GM21529 (cell line): ENCODE results near the gene FER1L5.
"Not testable (repeated sequence)": the region's sequence is repeated elsewhere in the genome, so short reads cannot be mapped to it uniquely, and the experiment has no call there.

ENCODE experiments used
- ATAC-seq: cut with Tn5 transposase; IDR thresholded peaks from one replicate; pipeline ENCODE4 v1.9.1; 2021; ENCODE audit not compliant: unreplicated experiment

The FER1L5 gene

DNA sequence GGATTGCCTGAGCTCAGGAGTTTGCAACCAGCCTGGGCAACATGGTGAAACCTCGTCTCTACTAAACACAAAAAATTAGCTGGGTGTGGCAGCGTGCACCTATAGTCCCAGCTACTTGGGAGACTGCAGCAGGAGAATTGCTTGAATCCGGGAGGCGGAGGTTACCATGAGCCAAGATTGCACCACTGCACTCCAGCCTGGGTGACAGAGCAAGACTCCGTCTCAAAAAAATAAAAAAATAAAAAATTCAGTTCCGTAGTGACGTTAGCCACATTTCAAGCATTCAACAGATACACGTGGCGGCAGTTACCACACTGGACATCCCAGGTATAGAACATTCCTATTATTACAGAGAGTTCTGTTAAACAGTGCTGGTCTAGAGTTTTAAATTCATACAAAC, 8.9 kb upstream of the FER1L5 start:
- no peak for ATAC-seq

DNA sequence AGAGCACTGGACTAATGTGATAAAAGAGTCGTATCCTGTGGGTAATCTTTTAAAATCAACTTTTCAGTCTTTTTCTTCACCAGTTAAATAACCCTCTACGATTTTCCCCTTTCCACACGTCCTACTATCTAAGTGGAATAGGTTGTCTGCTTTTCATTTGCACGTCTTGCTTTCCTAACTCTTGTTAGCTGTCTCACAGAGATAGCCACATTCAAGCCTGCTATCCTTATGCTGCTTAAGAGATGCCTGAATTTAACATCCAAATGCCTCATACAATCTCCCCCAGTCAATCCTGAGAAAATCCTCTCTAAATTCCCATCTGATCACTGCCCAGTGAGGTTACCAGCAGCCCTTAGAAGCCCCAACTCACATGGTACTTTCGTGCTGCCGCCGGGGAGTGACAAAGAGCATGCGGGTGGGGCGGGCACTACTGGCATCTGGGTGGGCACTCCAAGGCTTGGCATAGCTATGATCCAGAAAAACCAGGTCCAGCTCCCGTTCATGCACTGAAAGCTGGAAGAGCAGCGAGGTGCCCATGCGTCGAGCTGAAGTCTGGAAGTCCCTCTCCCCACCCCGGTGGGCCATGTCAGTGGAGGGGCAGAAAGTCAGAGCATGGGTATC, 5.9 kb upstream of the FER1L5 start:
- ATAC-seq = no peak

GRCh38 chr2:96637385-96638143, 5.0 kb upstream of the FER1L5 start:
- ATAC-seq = peak; percentile 72

GRCh38 chr2:96638144-96639121, 4.1 kb upstream of the FER1L5 start, which contains the start of gene KANSL3:
Gene KANSL3, minus strand, starts transcription at chr2:96638312. Its CDS starts 1,177 bp downstream, at chr2:96637135.
- peak; percentile 73 for ATAC-seq

GRCh38 chr2:96647681-96648080, 5.1 kb downstream of the FER1L5 start:
- ATAC-seq = no peak

GRCh38 chr2:96648306-96648930, 5.9 kb downstream of the FER1L5 start:
- no peak for ATAC-seq

GRCh38 chr2:96649342-96649741, 6.8 kb downstream of the FER1L5 start:
- no peak for ATAC-seq

GRCh38 chr2:96651793-96652192, 9.2 kb downstream of the FER1L5 start:
- ATAC-seq = no peak

DNA sequence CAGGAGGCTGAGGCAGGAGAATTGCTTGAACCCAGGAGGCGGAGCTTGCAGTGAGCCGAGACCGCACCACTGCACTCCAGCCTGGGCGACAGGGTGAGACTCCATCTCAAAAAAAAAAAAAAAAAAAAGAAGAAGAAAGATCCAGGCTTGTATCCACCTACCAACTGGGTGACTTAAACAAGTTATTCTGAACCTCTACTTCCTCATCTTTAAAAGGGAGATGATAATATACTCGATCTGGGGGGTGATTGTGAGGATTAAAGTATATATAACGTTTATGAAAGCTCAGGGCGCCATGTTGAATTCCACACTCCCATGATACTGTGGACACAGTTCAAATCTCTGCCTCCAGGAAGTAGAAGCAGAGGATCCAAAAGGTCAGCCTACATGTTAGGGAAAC, 12.2 kb downstream of the FER1L5 start:
- not testable (repeated sequence) for ATAC-seq

DNA sequence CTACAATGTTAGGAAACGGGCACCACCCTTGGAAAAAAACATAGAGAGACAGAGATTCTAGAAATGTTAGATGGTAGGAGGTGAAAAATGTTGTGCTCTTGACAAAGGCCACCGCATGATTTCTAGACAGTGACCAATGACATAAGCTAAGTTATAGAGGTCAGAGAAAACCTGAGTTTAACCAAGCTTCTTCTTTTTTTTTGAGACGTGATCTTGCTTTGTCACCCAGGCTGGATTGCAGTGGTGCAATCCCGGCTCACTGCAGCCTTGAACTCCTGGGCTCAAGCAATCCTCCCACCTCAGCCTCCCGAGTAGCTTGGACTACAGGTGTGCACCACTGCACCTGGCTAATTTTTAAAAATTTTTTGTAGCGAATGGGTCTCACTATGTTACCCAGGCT, 13.0 kb downstream of the FER1L5 start:
- no peak for ATAC-seq

- ATAC-seq = no peak
Observed at GRCh38 chr2:96656540-96656939, 14.0 kb downstream of the FER1L5 start.

DNA sequence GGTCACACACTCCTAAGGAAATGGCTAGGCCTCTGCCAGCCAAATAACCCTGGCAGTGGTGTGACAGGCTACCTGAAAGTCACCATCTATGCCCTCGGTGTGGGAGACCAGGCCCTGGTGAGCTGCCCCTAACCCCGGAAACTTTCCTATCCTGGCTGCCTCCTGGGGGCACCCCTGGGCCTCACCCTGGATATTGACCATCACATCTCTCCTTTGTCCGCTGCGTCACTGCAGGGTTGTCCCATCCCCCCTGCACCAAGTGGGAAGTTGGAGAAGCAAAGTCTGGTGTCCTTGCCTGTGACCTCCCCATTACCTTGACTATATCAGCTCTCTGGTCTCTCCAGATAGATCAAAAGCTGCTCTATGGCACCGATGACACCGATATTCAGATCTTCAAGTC, 18.8 kb downstream of the FER1L5 start:
- ATAC-seq = no peak

- ATAC-seq = no peak
Observed at GRCh38 chr2:96662360-96662759, 19.8 kb downstream of the FER1L5 start.

DNA sequence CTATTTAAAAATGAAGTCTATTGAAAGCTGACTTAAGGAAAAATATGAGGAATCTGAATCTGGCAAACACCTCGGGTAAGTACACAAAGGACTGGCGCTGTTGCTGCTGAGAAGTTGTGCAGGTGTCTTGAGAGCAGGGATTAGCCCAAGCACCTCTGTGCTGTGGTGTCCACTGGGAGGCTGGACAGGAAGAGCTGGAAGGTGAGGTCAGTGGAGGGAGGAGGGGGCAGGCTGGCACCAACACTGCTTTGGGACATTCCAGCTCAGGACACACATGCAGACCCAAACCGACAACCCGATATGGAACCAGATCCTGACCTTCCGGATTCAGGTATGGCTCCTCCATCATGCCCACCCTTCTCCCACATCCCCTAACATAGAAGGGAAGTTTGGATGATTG, 20.6 kb downstream of the FER1L5 start:
- ATAC-seq = no peak

DNA sequence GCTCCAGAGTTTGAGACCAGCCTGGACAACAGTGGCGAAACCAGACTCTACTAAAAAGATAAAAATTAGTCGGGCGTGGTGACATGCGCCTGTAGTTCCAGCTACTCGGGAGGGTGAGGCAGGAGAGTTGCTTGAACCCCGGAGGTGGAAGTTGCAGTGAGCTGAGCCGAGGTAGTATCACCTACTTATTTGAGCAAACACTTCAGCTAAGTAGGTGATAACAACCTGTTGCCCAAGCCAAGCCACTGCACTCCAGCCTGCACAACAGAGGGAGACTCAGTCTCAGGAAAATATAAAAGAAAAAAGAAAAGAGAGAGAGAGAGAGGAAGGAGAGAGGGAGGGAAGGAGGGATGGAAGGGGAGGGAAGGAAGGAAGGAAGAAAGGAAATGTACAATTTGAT, 21.3 kb downstream of the FER1L5 start:
- no peak for ATAC-seq

DNA sequence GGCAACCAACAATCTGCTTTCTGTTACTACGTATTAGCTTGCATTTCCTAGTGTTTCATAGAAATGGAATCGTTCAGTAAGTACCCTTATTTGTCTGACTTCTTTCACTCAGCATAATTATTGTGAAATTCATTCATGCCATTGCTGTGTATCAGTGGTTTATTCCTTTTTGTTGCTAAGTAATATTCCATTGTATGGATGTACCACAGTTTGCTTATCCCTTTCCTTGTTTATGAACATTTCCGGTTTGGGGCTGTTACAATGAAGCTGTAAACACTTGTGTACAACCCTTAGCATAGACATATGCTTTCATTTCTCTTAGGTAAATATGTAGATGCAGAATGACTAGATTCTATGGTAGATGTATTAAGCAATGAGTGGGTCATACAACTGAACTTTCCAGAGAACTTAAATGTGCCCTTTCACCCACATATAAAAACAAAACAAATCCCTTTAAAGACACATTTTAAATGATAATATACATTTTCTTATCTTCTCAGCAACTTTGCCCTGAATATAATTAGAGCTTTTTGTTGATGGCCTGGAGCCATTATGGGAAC, 21.9 kb downstream of the FER1L5 start:
- no peak for ATAC-seq

GRCh38 chr2:96665083-96665569, 22.6 kb downstream of the FER1L5 start:
- ATAC-seq = no peak

- not testable (repeated sequence) for ATAC-seq
Observed at GRCh38 chr2:96665717-96666116, 23.2 kb downstream of the FER1L5 start.

DNA sequence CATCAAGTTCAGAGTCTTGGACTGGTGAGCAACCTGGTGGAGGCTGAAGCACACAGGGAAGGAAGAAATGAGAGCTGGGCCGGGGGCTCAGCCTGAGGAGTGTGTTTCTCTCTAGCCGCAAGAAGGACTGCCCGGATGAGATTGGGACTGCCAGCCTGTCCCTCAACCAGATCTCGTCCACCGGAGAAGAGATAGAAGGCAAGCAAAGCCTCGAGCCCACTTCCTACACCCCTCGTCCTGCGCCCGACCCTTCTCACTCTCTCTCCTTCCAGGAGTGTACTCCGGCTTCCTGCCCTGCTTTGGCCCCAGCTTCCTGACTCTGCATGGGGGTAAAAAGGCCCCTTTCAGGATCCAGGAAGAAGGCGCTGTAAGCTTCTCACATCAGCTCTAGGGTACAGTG, 26.2 kb downstream of the FER1L5 start:
- ATAC-seq = no peak

DNA sequence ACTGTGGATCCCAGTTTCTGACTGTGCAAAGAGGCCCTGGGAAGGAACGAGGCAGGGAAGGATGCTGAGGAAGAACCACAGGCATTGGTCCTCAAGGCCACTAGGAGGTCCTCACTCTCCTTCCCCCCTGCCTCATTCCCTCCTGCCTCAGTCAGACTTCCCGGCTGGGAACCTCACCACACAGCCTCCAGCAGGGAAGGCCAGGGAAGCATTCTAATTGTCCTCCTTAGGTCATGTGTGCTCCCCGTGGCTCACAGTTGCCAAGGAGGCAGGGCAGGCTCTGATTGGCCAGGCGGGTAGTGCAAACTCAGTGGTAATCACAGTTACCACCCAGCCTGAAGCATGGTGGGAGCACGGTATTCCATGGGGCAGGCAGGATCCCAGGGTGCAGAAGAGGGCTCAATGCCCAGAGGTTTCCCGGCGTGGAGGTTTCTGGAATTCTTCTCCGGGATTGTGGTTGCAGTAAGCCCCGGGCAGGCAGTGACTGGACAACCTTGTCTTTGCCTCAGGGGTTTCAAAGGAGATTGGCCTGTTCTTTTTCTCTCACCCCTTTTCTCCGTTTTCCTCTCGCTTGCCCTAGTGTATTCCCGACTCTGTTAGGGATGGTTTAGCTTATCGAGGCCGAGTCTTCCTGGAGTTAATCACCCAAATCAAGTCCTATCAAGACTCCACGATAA, 27.1 kb downstream of the FER1L5 start:
- ATAC-seq = no peak
